GM10847 (cell line): ENCODE measurements around the gene MB21D2.

Experiments
- POLR2A ChIP-seq: IDR thresholded peaks from 2 replicates; pipeline ENCODE4 v1.6.1; 2011; ENCODE audit not compliant: insufficient read length; ENCODE audit errors: extremely low read depth

Gene MB21D2

GRCh38 chr3:192861972-192862371, 55.7 kb downstream of the MB21D2 start:
- TF ChIP-seq POLR2A, result no peak

GRCh38 chr3:192860454-192860853, 57.2 kb downstream of the MB21D2 start:
- no peak for TF ChIP-seq POLR2A

GRCh38 chr3:192858849-192859585, 58.6 kb downstream of the MB21D2 start:
- no peak for TF ChIP-seq POLR2A

GRCh38 chr3:192857260-192857661, 60.4 kb downstream of the MB21D2 start:
- TF ChIP-seq POLR2A, result no peak

- no peak for TF ChIP-seq POLR2A
Measured at GRCh38 chr3:192855434-192855833, 62.2 kb downstream of the MB21D2 start.

- TF ChIP-seq POLR2A, result no peak
Measured at GRCh38 chr3:192851821-192852372, 65.8 kb downstream of the MB21D2 start.

- peak; percentile 16 for TF ChIP-seq POLR2A
Measured at GRCh38 chr3:192850451-192850981, 67.1 kb downstream of the MB21D2 start.

- TF ChIP-seq POLR2A, result no peak
Measured at GRCh38 chr3:192848371-192849233, 69.1 kb downstream of the MB21D2 start.

GRCh38 chr3:192847941-192848340, 69.7 kb downstream of the MB21D2 start:
- no peak for TF ChIP-seq POLR2A

- no peak for TF ChIP-seq POLR2A
Measured at GRCh38 chr3:192845526-192845855, 72.2 kb downstream of the MB21D2 start.

- no peak for TF ChIP-seq POLR2A
Measured at GRCh38 chr3:192844836-192845525, 72.7 kb downstream of the MB21D2 start.

GRCh38 chr3:192844486-192844765, 73.2 kb downstream of the MB21D2 start:
- no peak for TF ChIP-seq POLR2A

- no peak for TF ChIP-seq POLR2A
Measured at GRCh38 chr3:192843723-192844485, 73.8 kb downstream of the MB21D2 start.

GRCh38 chr3:192843119-192843518, 74.5 kb downstream of the MB21D2 start:
- no peak for TF ChIP-seq POLR2A

GRCh38 chr3:192842711-192843110, 74.9 kb downstream of the MB21D2 start:
- TF ChIP-seq POLR2A, result no peak
